GM19452 (cell line): ENCODE measurements around the gene SLC6A9.

Experiments used
- ATAC-seq: cut with Tn5 transposase; IDR thresholded peaks from one replicate; pipeline ENCODE4 v1.9.1; 2021; ENCODE audit not compliant: unreplicated experiment

Gene SLC6A9

DNA sequence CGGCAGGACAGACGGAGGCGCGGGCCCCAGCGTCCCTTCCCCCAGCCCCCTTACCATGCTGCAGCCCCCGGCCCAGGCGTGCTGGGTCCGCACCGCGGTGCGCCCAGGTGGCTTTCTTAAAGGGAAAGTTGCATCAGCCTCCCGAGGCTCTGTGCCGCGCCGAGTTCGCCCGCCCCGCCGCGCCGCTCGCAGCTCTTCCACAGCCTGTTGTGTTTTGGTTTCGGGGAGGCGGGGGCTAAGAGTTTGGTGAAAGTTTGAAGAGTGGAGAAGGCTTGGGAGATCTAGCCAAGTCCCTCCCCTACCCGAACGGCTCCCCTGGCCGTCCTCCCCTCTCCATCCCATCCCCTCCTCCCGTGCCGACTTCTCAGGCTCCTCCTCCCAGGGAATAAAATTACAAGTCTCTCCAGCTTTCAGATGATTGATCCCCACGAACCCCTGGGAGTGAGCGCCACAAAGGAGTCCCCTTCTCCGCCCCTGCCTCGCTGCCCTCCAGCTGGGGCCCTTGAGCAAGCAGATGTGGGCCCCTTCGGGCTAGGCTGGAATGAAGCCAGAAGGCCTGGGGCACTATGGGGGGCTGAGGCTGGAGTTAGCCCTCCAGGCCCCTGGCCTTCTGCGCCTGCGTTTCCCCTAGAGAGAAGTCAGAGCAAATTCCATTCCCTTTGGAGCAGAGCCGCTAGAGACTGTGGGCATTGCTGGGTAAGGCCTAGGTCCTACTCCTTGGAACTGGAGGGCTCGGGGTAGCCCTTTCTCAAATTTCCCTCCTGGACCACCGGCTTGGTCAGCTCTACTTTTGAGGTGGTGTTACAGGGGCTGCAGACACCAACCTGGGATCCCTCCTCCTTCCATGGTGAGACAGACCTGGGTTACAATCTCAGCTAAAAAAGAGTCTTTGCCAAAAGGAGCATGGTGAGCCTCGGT is at the start of gene SLC6A9:
Gene SLC6A9 (minus strand): TSS at position 211 of the 918 bp plus-strand sequence. CDS start 7,185 bp downstream, outside the sequence.
- no peak for ATAC-seq

DNA sequence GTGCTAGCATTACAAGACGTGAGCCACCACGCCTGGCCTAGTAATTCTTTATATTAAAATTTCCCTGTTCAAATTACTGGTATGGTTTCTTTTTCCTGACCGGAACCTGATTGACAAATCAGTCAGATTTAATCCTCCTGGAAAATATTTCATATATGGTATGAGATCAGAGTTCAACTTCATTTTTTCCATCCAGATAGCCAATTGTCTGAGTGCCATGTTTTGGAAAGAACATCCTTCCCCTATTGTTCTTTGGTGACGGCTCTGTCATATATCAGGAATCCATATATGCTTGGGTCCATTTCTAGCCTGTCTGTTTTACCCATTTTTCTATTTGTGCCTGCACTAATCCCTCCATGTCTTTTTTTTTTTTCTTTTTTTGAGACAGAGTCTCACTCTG is 48.3 kb upstream of the SLC6A9 start:
- ATAC-seq: no peak

DNA sequence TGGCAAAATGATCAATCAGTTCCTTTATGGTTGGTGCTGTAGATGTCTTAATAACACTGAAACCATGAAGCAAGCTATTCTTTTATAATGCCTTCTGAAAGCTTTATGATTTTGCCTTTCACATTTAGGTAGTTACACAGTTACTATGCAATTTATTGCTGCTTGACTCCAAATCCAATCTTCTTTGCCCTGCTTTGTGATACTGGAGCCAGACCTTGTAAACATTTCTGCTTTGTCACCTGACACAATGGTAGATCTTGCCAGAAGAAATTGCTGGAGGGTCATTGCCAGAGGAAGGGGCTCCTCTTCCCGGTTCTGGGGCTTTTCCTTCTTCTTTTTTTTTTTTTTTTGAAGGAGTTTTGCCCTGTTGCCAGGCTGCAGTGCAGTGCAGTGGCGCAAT is 46.8 kb upstream of the SLC6A9 start:
- ATAC-seq: no peak

GRCh38 chr1:44077421-44077820 is 46.2 kb upstream of the SLC6A9 start:
- ATAC-seq: no peak

- ATAC-seq: no peak
Measured at GRCh38 chr1:44076066-44076465, 44.8 kb upstream of the SLC6A9 start.

DNA sequence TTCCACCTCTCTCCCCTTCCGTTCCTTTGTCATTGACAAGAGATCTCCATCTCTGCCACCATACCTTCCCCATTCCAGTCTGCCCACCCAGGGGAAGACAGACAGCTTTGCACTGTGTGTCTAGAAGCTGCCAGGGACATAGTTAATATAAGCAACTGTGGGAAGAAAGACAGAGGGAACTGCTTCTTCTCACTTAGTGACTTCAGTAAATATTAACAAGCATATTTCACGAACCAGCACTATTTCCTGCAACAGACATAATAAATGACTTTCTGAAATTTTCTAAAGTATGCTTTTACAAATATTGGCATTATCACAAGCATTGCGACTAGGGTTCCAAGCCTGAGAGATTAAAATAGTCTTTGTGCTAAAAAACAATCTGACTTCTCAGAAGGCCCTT is 43.2 kb upstream of the SLC6A9 start:
- no peak for ATAC-seq

DNA sequence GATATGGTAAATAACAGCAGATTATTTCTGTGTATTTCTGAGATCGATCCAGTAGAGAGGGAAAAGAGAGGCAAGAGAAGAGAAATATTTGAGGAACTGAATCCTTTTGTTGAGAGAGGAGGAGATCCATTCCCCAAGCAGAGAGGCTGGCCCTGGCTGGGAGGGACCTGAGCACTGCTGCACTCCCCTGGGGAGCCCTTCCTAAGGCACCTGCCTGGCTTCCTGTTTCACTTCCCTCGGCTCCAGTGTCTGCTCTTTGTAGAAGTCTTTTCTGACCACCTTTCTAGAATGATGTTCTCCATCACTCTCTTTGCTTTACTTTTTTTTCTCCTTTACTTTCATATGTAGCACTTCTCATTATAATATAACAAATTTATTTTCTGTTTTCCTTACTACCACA is 42.3 kb upstream of the SLC6A9 start:
- ATAC-seq: no peak

DNA sequence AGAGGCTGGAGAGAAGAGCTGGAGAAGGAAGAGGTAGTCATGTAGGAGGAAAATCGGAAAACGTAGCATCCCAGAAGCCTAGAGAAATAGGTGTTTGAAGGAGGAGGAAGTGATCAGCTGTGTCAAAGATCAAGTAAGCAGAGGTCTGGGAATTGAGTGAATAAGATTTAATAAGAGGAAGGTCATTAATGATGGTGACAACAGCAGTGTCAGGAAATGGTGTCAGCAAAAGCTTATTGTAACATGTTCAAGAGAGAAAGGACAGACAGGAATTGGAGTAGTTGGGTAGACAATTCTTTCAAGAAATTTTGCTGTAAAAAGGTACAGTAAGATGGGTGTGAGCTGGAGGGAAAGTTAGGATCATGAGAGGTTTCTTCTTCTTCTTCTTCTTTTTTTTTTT is 41.6 kb upstream of the SLC6A9 start:
- no peak for ATAC-seq

DNA sequence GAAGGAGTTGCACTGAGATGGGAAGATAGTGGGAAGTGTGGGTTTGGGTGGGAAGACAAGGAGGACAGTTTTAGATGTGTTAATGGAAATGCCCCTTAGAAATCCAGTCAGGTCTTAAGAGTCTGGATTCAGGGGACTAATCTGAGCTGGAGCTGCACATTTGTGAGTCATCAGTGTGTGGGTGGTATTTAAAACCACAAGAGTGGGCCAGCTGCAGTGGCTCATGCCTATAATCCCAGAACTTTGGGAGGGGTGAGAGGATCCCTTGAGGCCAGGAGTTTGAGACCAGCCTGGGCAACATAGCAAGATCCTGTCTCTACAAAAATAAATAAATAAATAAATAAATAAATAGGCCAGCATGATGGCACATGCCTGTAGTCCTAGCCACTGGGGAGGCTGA is 40.9 kb upstream of the SLC6A9 start:
- ATAC-seq: no peak

GRCh38 chr1:44071461-44071860 is 40.2 kb upstream of the SLC6A9 start:
- ATAC-seq: no peak

DNA sequence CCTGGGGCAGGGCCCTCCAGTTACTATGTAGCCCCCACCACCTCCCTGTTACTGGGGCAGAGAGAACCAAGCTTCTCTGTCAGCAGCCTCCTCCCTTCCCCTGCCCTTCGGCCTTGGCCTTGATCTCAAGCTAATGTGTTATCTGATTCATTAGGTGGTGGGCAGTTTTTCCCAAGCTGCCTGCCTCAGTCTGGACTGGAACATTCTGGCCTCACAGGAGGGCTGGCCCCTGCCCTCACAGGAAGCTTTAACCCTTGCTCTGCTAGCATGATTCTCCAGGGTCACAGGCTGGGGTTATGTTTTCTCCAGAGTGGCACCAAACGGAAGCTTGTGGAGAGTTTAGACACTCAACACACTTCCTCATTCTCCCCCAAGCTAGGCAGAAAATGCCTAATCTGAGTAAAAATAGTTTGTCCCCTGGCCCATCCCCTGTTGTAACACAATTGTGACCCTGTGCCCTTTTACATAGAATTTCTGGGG is 37.2 kb upstream of the SLC6A9 start:
- no peak for ATAC-seq

- ATAC-seq: no peak
Measured at GRCh38 chr1:44067266-44068250, 36.3 kb upstream of the SLC6A9 start.

DNA sequence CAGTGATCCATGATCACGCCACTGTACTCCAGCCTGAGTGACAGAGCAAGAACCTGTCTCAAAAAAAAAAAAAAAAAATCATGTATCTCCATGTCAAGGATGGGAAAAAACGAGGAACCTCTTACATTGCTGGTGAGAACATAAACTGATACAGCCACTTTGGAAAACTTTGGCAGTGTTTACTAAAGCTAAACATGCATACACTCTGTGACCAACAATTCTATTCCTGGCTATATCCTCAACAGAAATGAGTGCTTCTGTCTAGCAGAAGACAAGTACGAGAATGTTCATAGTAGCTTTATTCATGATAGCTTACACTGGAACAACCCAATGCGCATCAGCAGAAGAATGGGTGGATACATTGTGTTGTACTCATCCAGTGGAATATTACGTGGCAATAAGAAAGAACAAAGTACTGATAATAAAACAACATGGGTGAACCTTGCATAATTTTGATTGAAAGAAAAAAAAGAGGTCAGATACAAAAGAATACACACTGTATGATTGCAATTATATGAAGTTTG is 31.5 kb upstream of the SLC6A9 start:
- ATAC-seq: no peak

DNA sequence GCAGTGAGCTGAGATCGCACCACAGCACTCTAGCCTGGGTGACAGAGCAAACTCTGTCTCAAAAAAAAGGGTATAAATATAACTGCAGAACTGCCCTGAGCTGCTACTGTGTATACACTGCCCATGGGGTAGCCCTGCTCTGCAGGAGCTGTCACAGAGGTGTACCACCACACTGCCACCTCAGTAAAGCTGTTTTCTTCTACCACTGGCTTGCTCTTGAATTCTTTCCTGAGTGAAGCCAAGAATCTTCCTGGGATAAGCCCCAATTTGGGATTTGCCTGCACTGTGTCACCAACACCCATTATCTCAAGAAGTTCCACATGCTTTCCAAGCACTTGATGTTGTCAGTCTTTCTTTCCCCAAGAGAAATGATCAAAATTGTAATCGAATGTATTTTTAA is 30.6 kb upstream of the SLC6A9 start:
- ATAC-seq: no peak

DNA sequence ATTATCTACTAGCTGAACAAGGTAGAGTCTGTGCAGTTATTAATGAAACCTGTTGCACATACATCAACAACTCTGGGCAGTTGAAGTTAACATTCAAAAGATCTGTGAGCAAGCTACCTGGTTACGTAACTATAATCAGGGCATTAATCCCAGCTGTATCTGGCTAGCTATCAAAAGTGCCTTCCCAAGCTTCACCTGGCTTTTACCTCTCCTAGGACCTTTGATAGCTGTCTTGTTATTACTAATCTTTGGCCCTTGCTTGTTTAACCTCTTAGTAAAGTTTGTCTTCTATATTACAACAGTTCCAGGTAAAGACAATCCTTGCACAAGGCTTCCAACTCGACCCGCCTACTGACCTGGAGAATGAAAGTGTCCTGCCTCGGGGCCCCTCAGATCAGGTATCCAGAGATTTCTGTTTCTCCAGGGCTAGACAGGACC is 29.6 kb upstream of the SLC6A9 start:
- ATAC-seq: no peak

DNA sequence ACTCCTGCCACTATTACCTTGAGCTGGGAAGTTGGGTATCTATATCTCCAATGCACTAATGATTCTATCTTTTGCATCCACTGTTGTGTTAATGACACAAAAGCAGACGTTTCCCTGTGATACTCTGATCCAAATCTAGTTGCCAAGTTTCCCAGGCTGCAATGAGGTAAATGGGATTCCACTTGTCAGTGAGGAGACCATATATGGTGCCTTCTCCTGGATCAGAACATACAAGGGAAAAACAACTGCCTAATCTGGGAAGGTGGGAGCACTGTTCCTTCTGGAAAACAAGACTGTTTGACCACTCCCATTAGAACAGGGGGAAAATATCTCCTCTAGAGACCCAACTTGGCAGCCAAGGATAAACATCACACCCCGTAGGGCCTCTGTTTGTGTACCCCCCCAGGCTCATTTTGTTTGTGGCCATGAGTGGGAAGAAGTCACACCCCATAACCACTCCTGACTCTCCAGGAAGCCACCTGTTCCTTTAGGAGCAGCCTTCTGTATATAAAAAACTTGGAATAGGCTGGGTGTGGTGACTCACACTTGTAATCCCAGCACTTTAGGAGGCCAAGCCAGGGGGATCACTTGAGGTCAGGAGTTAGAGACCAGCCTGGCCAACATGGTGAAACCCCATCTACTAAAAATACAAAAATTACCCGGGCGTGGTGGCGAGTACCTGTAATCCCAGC is 28.5 kb upstream of the SLC6A9 start:
- ATAC-seq: no peak

DNA sequence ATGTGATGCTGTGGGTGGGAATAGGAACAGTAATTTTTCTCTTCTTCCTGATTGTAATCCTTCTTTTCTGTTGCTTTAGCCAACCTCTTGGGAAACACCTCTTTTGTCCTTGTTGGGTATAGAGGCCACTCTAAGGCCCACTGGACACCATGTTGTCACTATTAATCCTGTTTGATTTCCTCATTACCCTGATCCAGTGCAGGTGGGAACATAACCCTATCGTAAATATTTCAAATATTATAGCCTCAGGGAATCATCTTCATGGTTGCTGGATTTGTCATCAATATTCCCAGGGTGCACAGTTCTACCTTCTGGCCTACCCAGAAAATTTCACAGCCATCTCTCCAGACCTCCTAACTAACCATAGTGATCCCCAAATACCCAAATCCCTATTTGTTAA is 27.9 kb upstream of the SLC6A9 start:
- ATAC-seq: no peak

- ATAC-seq: no peak
Measured at GRCh38 chr1:44057293-44057692, 26.0 kb upstream of the SLC6A9 start.

GRCh38 chr1:44053394-44053793 is 22.1 kb upstream of the SLC6A9 start:
- no peak for ATAC-seq

DNA sequence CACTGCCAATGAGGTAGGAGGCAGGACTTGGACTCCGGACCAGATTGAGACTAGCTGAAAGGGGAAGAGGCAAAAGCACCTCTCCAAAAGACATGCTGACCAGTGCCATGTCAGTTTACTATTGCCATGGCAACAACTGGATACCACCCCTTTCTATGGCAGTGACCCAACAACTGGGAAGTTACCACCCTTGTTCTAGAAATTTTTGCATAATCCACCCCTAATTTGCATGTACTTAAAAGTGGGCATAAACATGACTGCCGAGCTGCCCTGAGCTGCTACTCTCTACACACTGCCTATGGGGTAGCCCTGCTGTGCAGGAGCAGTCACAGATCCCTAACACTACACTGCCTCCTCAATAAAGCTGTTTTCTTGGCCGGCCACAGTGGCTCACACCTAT is 19.0 kb upstream of the SLC6A9 start:
- no peak for ATAC-seq

DNA sequence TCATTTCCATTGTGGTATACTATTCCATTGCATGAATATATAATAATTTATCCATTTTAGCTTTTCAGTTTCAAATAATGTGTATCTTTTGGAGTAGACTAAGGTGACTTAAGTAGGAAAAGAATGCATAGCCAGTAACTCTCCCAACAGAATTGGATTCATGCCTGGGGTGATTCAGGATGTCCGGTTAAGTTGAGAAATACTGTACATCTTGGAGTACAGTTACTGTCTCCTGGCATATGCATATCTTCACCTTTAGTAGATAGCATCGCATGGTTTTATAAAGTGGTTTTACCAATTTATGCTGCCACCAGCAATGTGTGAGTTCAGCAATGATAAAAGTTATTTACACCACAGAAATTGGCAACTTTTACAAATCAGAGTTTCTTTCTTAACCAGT is 18.6 kb upstream of the SLC6A9 start:
- ATAC-seq: no peak
